ENCODE results near the gene RNF25. TPM values are rescaled to one million over a fixed set of nuclear protein-coding genes. Genes with fewer than 3 reads are reported as not detected.

Gene RNF25
- total RNA-seq, 4 donors from 2014 or later: 9.5 to 23.7 (median 18.6) TPM

- no peaks in the 10 kb centered on the region for H3K9me3 ChIP-seq
- H3K36me3 ChIP-seq: peaks cover 0 to 62% (median 0%) of the 10 kb centered on the region in 3 donors
- peaks cover 0 to 11% (median 2%) of the 10 kb centered on the region in 4 donors for H3K4me1 ChIP-seq
- no peak for DNase-seq
- no peak overlapping the region for H3K4me3 ChIP-seq
- H3K27me3 ChIP-seq: no peaks in the 10 kb centered on the region
- no peak overlapping the region for H3K27ac ChIP-seq
- no peak for TF ChIP-seq POLR2A (IDR thresholded peaks at IDR 0.05)
- no peak for TF ChIP-seq CTCF (IDR thresholded peaks at IDR 0.05)
These were observed 9.0 kb downstream of the RNF25 start for GRCh38 chr2:218662827-218663226.

GRCh38 chr2:218662377-218662776 lies 9.4 kb downstream of the RNF25 start:
- Histone ChIP-seq H3K4me3 (no peak overlapping the region), H3K27me3 (no peaks in the 10 kb centered on the region), H3K9me3 (no peaks in the 10 kb centered on the region), H3K36me3 (peaks cover 0 to 58% (median 0%) of the 10 kb centered on the region in 3 donors), H3K4me1 (peaks cover 0 to 11% (median 2%) of the 10 kb centered on the region in 4 donors), H3K27ac (no peak overlapping the region)
- TF ChIP-seq POLR2A (IDR thresholded peaks at IDR 0.05) (no peak), CTCF (IDR thresholded peaks at IDR 0.05) (no peak)
- no peak for DNase-seq

GRCh38 chr2:218659988-218660358 lies 11.8 kb downstream of the RNF25 start:
- peaks cover 0 to 58% (median 0%) of the 10 kb centered on the region in 3 donors for H3K36me3 ChIP-seq
- H3K9me3 ChIP-seq: no peaks in the 10 kb centered on the region
- no peak for DNase-seq
- H3K27me3 ChIP-seq: no peaks in the 10 kb centered on the region
- peak overlapping the region; percentile 76 to 94 (median 80) for H3K4me3 ChIP-seq
- peak overlapping the region; percentile 69 to 81 (median 77) for H3K27ac ChIP-seq
- TF ChIP-seq POLR2A (IDR thresholded peaks at IDR 0.05): no peak
- no peak for TF ChIP-seq CTCF (IDR thresholded peaks at IDR 0.05)
- H3K4me1 ChIP-seq: peaks cover 0 to 11% (median 2%) of the 10 kb centered on the region in 4 donors

- H3K36me3 ChIP-seq: peaks cover 0 to 58% (median 0%) of the 10 kb centered on the region in 3 donors
- TF ChIP-seq POLR2A (IDR thresholded peaks at IDR 0.05) (peak; percentile 44 to 59), CTCF (IDR thresholded peaks at IDR 0.05) (no peak)
- no peaks in the 10 kb centered on the region for H3K27me3 ChIP-seq
- H3K27ac ChIP-seq: peak within 1 kb of the TSS; percentile 69 to 81 (median 77)
- H3K4me3 ChIP-seq: peak within 1 kb of the TSS; percentile 76 to 94 (median 80)
- H3K9me3 ChIP-seq: no peaks in the 10 kb centered on the region
- peaks cover 0 to 11% (median 2%) of the 10 kb centered on the region in 4 donors for H3K4me1 ChIP-seq
- DNase-seq: peak; percentile 94 to 97 (median 95)
These were observed 12.4 kb downstream of the RNF25 start, which contains the start of the genes BCS1L and ZNF142 for GRCh38 chr2:218659258-218659987. TSS of gene BCS1L (plus strand) at chr2:218659683. CDS start at chr2:218660988, 1,305 bp downstream. TSS of gene ZNF142 (minus strand) at chr2:218659623. CDS start at chr2:218656429, 3,194 bp downstream.

GRCh38 chr2:218658671-218659257 lies 13.0 kb downstream of the RNF25 start:
- Histone ChIP-seq H3K4me1 (peaks cover 0 to 11% (median 2%) of the 10 kb centered on the region in 4 donors), H3K36me3 (peaks cover 0 to 58% (median 0%) of the 10 kb centered on the region in 3 donors), H3K9me3 (no peaks in the 10 kb centered on the region), H3K27me3 (no peaks in the 10 kb centered on the region), H3K4me3 (peak overlapping the region; percentile 76 to 94 (median 80)), H3K27ac (peak overlapping the region; percentile 69 to 81 (median 77))
- TF ChIP-seq CTCF (IDR thresholded peaks at IDR 0.05): peak in 4 of 6 experiments; percentile 40 to 56 (median 50)
- no peak for TF ChIP-seq POLR2A (IDR thresholded peaks at IDR 0.05)
- peak; percentile 65 to 80 (median 71) for DNase-seq
